MCF 10A (cell line): Measurements from ENCODE around the gene PIGL. TPM values are rescaled to one million over a fixed set of nuclear protein-coding genes. Genes with fewer than 3 reads are reported as not detected.

Source experiments
- BruUV-seq: library from RNA; stranded (reverse); fragments of 400-500 nt; replicated peaks from 2 replicates; lab custom pipeline; 2021; lab: Mats Ljungman, UMichigan
- CTCF ChIA-PET: fragments of 300-600 bp; sonication (Branson Sonifier 250); formaldehyde crosslinking; extraction: SDS; loops from one replicate; lab custom pipeline; 2021; ENCODE audit warnings: antibody characterized with exemption, inconsistent platforms; lab: Yijun Ruan, JAX
- POLR2A ChIA-PET: fragments of 300-600, 350-650 bp; sonication (Branson Sonifier 250); formaldehyde crosslinking; extraction: SDS; loops from one replicate; lab custom pipeline; 2020; ENCODE audit warnings: antibody characterized with exemption, inconsistent platforms; lab: Yijun Ruan, JAX
- DNase-seq: peaks from one replicate; pipeline ENCODE4 v3.0.0-alpha.2; 2018; ENCODE audit not compliant: unreplicated experiment
- H3K27ac Mint-ChIP-seq: one replicate; pipeline ENCODE4 v1.8.0; 2022; ENCODE audit warnings: mild to moderate bottlenecking, low read depth, mixed read lengths; ENCODE audit not compliant: unreplicated experiment
- H3K27me3 Mint-ChIP-seq: one replicate; pipeline ENCODE4 v1.8.0; 2022; ENCODE audit warnings: mixed read lengths; ENCODE audit not compliant: insufficient read depth, unreplicated experiment
- H3K36me3 Mint-ChIP-seq: one replicate; pipeline ENCODE4 v1.8.0; 2022; ENCODE audit warnings: mild to moderate bottlenecking, moderate library complexity, mixed read lengths; ENCODE audit not compliant: insufficient read depth, unreplicated experiment
- H3K4me1 Mint-ChIP-seq: one replicate; pipeline ENCODE4 v1.8.0; 2022; ENCODE audit warnings: mixed read lengths; ENCODE audit not compliant: insufficient read depth, unreplicated experiment
- H3K4me3 Mint-ChIP-seq: one replicate; pipeline ENCODE4 v1.8.0; 2022; ENCODE audit warnings: mild to moderate bottlenecking, moderate library complexity, mixed read lengths; ENCODE audit not compliant: unreplicated experiment
- H3K9me3 Mint-ChIP-seq: one replicate; pipeline ENCODE4 v1.8.0; 2022; ENCODE audit warnings: mixed read lengths; ENCODE audit not compliant: unreplicated experiment
- CTCF ChIP-seq: fragments of 200-600 bp; IDR thresholded peaks from one replicate; pipeline ENCODE4 v1.8.0; 2022; ENCODE audit warnings: antibody characterized with exemption, mild to moderate bottlenecking; ENCODE audit not compliant: unreplicated experiment
- intact Hi-C: fragments of 100-400 bp; cut with micrococcal nuclease; formaldehyde crosslinking; loops from 2 replicates; pipeline ENCODE4 v1.14.1; 2022
- total RNA-seq: library from RNA; stranded (reverse); gene quantifications from 2 replicates; pipeline ENCODE4 v1.2.3, GENCODE V29; 2022

Gene PIGL
- total RNA-seq, 1 experiment from 2014 or later = 31.3 TPM

- no peak for TF ChIP-seq CTCF
- intact Hi-C loops = no loop called here
- ChIA-PET POLR2A (no interaction called here), CTCF (no interaction called here)
- no peak overlapping the region for H3K4me3 Mint-ChIP-seq
- no peaks in the 10 kb centered on the region for H3K4me1 Mint-ChIP-seq
- H3K27me3 Mint-ChIP-seq = no peaks in the 10 kb centered on the region
- BruUV-seq = no TSS peak
- H3K27ac Mint-ChIP-seq = no peak overlapping the region
- H3K9me3 Mint-ChIP-seq = no peaks in the 10 kb centered on the region
- H3K36me3 Mint-ChIP-seq = peaks cover 13% of the 10 kb centered on the region
- DNase-seq = no peak
Observed at GRCh38 chr17:16243801-16244567, 27.0 kb downstream of the PIGL start.

- no peak for DNase-seq
- intact Hi-C loops = no loop called here
- Mint-ChIP-seq H3K36me3 (peaks cover 20% of the 10 kb centered on the region), H3K9me3 (no peaks in the 10 kb centered on the region), H3K27ac (no peak overlapping the region), H3K4me3 (no peak overlapping the region), H3K27me3 (no peaks in the 10 kb centered on the region), H3K4me1 (peaks cover 7% of the 10 kb centered on the region)
- no TSS peak for BruUV-seq
- TF ChIP-seq CTCF = no peak
- ChIA-PET CTCF (interaction anchor here (0.6 kb wide), 1 partner anchor 103 kb away, joined by 3 read pairs; no protein-coding TSS in a partner anchor), POLR2A (no interaction called here)
Observed at GRCh38 chr17:16247586-16247984, 30.6 kb downstream of the PIGL start.

GRCh38 chr17:16250635-16251034, 33.6 kb downstream of the PIGL start:
- intact Hi-C loops = no loop called here
- Mint-ChIP-seq H3K27me3 (no peaks in the 10 kb centered on the region), H3K27ac (peak overlapping the region; percentile 19), H3K4me3 (no peak overlapping the region), H3K36me3 (peaks cover 23% of the 10 kb centered on the region), H3K9me3 (no peaks in the 10 kb centered on the region), H3K4me1 (peaks cover 7% of the 10 kb centered on the region)
- DNase-seq = peak; percentile 48
- BruUV-seq = no TSS peak
- ChIA-PET CTCF (interaction anchor here (0.7 kb wide), 2 partner anchors 8 to 12 kb away, joined by 3 read pairs; no protein-coding TSS in a partner anchor), POLR2A (interaction anchor here (0.6 to 1.1 kb wide), 4 partner anchors 35 to 190 kb away, joined by 3 to 5 read pairs (median 3); no protein-coding TSS in a partner anchor)
- no peak for TF ChIP-seq CTCF

- Mint-ChIP-seq H3K4me1 (peaks cover 7% of the 10 kb centered on the region), H3K9me3 (no peaks in the 10 kb centered on the region), H3K27ac (peak overlapping the region; percentile 19), H3K27me3 (no peaks in the 10 kb centered on the region), H3K4me3 (no peak overlapping the region), H3K36me3 (peaks cover 19% of the 10 kb centered on the region)
- no peak for TF ChIP-seq CTCF
- no peak for DNase-seq
- BruUV-seq = no TSS peak
- ChIA-PET POLR2A (interaction anchor here (0.6 to 1.1 kb wide), 4 partner anchors 35 to 189 kb away, joined by 3 to 5 read pairs (median 3); no protein-coding TSS in a partner anchor), CTCF (interaction anchor here (0.6 to 0.7 kb wide), 2 partner anchors 8 to 9 kb away, joined by 3 read pairs; no protein-coding TSS in a partner anchor)
- intact Hi-C loops = no loop called here
Observed at GRCh38 chr17:16251043-16251442, 34.0 kb downstream of the PIGL start.
